Left ventricle myocardium superior (tissue), 1 donor: Measurements from ENCODE around the gene TH. TPM values are rescaled to one million over a fixed set of nuclear protein-coding genes. Genes with fewer than 3 reads are reported as not detected.
"Not testable (repeated sequence)": the region's sequence is repeated elsewhere in the genome, so short reads cannot be mapped to it uniquely, and the experiment has no call there.

Source experiments
- ATAC-seq: fragments of 200-7000 bp; cut with Tn5 transposase; one replicate; pipeline ENCODE4 v1.9.1; 2020; ENCODE audit warnings: mild to moderate bottlenecking, moderate library complexity
- DNase-seq: peaks from one replicate; pipeline ENCODE4 v3.0.0-alpha.2; 2020
- intact Hi-C: fragments of 100-400 bp; cut with micrococcal nuclease; formaldehyde crosslinking; loops from one replicate; pipeline ENCODE4 v1.11.0; 2022
- total RNA-seq: library from RNA; stranded (reverse); fragmentation: NEBNext Ultra II Directional; extraction: Animal tissue kit (Norgen Biotek cat#: 25700); gene quantifications from one replicate; pipeline ENCODE4 v1.2.1, GENCODE V29; 2021
- donor health status: DM: no; HTN: yes; CAD: no; lungs with severe emphysema.

The TH gene
- total RNA-seq, 1 donor from 2014 or later: not detected

DNA sequence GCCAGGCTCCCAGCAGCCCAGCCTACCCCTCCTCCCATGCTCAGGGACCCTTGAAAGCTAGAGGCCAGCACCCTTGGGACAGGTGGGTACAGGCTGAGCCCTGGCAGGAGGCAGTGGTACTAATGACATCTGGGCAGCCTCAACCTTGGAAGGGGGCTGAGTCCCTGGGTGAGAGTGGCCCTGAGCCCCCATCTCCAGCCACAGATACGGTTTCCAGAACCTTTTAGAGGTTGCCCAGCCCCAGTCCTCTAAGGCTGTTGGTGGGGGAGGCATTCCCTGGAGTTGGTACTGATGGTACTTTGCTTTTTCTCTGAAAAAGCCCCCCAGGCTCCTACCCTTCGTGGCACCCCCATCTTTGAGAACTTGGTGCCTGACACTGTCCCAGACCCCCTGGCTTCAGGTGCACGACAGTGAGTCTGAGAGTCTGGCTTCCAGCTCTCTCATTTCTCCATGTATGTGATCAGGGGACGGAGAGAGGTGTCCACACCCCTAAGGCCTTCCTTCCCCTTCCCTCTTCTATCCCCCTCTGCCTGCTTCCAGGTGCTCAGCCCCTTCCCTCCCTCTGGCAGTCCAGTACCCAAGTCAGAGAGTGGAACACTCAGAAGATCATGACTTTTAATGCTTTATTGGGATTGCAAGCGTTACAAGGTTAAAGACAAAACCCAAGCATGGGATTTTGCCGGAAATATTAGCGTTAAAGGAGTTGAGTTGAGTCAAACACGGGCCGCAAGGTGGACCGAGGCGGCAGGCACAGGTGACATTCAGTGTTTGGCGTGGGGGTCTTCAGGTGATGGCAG lies 42.9 kb downstream of the TH start:
- DNase-seq: peak; percentile 11
- ATAC-seq: no peak
- intact Hi-C loops: no loop called here

DNA sequence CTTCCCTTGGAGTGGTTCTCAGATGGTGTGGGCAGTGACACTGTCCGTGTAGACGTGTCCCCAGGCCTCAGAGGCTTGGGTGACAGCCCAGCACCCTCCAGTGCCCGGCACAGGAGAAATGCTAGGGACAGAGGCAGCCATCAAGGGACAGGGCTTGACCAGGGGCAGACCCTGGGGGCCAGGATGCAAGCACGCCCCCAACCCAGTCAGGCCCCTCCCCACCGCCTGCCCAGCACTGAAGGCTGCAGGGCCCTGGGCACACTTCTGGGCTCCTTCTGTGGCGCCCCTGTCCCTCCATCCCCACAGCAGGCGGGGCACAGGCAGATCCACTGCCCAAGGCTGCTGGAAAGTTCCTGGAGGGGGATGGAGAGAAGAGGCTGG lies 43.5 kb downstream of the TH start:
- DNase-seq (no peak), ATAC-seq (no peak)
- intact Hi-C loops: no loop called here

DNA sequence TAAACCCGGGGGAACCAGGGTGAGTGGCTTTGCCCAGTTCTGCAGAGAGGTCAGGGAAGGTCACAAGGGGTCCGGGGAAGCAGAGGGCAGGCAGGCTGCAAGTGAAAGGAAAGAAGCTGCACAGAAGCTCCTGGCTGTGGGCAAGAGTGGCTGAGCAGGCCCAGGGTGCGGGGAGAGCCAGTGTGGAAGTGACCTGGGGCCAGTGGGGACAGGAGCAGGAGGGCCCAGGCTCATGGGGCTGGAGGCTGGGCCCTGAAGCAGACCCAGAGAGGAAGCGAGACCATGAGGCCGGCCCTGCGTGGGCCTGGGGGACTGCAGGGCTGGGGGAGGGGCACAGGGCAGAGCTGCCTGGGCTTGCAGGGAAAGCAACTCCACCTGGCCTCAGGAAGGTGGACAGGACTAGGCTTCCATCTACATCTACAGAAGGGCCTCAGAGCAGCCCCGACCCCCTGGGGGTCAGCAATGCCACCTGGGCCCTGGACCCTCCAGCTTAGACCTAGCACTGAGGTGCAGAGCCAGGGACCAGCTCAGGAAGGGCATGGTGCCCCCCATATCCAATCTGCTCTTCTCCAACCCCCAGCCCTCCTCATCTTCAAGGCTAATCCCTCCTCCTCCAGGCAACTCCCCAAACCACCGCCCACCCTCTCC lies 44.0 kb downstream of the TH start:
- DNase-seq (peak; percentile 12), ATAC-seq (no peak)
- intact Hi-C loops: no loop called here

DNA sequence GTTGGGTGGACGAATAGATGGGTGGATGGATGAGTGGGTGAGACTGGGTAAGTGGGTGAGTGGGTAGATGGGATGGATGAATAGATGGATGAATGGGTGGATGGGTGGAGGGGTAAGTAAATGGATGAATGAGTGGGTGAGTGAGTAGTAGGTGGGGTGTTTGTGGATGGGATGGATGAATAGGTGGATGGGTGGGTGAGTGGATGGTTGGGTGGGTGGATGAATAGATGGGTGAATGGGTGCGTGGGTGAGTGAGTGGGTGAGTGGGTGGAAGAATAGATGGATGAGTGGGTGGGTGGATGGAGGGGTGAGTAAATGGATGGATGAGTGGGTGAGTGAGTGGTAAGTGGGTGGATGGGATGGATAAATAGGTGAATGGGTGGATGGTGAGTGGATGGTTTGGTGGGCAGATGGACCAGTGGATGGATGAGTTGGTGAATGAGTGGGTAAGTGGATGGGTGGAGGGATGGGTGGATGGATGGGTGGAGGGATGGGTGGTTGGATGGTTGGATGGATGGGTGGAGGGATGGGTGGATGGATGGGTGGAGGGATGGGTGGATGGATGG lies 45.0 kb downstream of the TH start:
- intact Hi-C loops: no loop called here
- no peak for DNase-seq
- no peak for ATAC-seq

DNA sequence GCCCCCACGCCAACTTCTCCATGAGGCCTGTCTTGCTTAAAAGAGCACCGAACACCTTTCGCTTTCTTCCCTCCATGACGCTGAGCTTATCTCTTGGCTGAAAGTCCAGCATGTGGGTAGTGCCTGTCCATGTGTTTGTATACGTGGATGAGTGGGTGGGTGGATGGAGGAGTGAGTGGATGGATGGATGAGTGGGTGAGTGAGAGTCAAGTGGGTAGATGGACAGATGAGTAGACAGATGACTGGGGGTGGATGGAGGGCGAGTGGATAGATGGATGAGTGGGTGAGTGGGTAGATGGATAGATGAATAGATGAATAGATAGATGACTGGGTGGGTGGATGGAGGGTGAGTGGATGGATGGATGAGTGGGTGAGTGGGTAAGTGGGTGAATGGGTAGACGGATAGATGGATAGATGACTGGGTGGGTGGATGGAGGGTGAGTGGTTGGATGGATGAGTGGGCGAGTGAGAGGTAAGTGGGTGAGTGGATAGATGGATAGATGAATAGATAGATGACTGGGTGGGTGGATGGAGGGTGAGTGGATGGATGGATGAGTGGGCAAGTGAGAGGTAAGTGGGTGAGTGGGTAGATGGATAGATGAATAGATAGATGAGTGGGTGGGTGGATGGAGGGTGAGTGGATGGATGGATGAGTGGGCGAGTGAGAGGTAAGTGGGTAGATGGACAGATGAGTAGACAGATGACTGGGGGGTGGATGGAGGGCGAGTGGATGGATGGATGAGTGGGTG lies 46.7 kb downstream of the TH start:
- ATAC-seq, intact Hi-C loops, DNase-seq: not testable (repeated sequence)

DNA sequence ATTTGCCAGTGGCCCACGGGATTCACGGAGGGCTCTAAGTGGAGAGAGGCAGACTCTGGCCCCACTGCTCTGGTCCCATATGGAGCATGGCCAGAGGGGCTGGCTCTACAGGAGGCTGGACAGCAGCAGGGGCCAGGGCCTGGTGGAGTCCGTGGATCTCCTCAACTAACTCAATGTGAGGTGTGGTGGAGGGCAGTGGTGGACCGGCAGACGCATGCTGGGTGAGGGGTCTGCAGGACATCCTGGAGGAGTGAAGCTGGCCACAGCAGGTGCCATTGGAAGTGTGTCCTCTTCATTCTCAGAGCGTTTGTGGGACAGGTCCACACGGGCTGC lies 48.0 kb downstream of the TH start:
- DNase-seq (no peak), ATAC-seq (no peak)
- intact Hi-C loops: no loop called here

DNA sequence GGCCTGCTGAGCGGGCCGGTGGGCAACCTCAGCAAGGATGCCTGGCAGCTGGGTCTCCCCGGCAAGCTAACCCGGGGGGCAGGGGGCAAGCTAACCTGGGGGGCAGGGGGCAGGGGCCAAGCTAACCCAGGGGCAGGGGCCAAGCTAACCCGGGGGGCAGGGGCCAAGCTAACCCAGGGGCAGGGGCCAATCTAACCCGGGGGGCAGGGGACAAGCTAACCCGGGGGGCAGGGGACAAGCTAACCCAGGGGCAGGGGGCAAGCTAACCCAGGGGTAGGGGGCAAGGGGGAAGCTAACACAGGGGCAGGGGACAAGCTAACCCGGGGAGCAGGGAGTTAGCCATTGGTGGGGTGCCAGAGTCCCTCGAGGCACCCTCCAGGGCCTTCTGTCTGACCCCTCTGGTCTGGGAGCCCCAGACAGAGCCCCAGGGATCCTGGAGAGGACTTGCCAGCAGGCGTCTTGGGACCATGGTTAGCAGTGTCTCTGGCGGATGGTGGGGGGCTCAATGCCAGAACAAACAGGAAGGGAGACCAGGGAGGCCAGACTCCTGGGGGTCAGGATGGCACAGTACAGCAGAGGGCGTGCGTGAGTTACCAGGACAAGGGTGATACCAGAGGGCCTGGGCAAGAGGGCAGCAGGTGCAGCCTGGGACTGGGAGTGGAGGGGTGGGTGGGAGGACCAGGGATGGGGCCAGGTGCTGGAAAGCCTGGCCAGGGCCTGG lies 48.5 kb downstream of the TH start:
- DNase-seq (no peak), ATAC-seq (no peak)
- intact Hi-C loops: no loop called here

DNA sequence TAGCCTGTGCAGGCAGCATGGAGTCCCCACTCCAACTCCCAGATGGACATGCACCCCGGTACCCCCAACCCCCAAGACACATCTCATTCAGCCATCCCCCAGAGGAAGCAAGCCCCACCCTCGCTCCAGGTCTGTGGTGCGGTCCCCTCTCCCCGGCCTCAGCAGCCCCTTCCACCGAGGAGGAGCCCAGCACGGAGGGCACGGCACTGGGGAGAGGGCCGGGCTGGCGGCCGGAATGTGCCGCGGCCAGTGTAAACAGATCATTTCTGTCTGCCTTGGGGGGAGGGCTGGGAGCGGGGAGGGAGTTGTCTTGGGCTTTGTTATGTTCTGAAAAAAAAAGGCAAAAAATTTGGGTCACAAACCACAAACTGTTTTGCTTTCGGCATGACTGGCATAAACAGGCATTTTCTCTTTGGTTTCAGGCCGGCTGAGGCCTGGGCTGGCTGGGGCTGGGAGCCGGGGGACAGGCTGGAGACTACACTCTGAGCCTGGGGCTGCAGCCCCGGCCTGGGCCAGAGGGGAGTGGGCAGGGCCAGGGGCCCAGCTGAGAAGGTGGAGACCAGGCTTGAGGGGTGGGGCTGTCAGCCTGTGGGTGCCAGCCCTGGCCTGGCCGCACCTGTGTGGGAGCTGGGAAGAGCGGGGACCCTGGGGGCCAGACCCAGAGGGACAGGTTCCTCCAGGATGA lies 49.3 kb downstream of the TH start:
- ATAC-seq (no peak), DNase-seq (no peak)
- intact Hi-C loops: no loop called here

DNA sequence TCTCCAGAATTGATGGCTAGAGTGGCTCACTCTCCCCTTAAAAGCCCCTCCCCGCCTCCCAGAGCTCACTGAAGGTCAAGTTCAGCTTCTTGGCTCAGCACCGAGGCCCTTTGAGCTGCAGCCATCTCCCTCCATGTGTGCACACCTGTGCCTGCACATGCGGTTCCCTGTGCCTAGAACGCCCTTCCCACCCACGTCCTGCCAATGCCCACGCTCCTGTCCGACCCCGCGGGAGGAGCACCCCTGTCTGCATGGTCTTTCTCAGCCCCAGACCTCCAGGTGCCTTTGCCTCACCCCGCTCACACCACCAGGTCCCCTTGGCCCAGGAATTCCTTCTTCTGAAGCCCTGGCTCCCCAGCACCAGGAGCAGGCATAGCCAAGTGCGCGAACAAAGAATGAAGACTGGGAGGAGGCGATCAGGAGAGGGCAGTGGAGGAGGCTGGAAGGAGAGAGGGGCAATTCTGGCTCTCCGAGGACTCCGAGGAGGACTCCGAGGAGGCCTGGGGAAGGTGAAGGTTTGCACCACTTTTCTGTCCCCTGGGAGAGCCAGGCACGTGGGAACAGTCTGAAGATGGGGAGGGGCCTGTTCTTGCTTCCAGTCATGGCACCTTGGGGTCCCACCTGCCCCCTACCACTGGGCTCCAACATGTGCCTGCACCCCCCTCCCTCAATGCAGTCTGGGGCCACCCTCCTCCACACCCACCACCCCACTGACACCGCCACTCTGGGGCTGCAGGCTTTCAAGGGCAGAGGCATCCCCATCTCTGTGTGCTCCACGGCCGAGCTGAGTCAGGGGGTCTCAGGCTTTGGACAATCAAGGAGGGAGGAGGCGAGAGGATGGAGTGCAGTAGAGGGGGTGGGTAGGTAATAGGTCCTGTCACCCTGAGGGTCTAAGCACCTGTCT lies 50.1 kb downstream of the TH start:
- ATAC-seq: no peak
- intact Hi-C loops: no loop called here
- DNase-seq: no peak

DNA sequence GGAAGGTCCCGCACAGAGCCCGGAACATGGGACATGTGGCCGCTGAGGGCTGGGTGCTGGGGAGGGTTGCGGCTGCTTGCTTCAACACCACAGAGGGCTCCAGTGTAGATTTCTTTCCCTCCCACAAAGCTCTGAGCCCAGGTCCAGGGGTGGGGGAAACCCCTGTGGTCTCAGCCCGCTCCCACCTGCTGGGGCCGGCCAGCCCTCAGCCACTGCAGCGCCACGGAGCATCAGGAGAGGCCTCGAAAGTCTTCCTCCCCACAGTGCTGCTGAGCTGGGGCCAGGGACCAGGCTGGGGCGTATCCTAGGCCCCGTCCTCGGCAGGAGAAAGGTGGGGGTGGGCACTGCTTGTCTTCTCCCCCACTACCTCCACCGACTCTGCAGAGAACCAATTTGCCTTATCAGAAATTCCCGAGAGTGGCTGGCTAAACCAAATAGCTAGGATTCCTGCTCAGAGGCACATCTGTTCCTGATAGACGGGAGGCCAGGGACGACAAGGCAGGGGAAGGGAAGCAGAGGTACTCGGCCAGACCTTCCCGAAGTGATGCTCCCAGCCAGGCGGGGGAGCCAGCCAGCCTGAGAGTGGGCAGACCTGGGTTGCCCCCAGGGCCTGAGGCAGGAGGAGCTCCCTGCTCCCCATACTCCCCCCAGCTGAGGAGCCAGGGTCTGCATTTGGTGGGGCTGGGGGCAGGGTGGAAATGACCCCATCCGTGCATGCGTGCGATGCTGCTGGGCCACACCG lies 51.1 kb downstream of the TH start:
- ATAC-seq (no peak), DNase-seq (no peak)
- intact Hi-C loops: no loop called here

DNA sequence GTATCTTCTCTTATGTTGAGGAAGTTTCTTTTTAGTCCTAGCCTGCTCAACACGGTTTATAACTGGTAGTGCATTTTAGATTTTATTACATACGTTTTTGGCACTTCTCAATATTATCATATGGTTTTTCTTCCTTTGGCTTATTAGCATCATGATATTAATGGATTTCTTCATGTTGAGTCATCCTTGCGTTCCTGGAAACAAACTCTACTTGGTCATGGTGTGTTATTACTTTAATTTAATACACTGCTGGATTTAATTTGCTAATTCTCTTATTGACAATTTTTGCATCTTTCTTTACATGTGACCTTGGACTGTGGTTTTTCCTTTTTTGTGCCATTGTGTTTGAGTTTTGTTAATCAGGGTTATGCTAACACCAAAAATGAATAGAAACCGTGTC lies 52.9 kb downstream of the TH start:
- ATAC-seq: no peak
- intact Hi-C loops: no loop called here
- DNase-seq: no peak

DNA sequence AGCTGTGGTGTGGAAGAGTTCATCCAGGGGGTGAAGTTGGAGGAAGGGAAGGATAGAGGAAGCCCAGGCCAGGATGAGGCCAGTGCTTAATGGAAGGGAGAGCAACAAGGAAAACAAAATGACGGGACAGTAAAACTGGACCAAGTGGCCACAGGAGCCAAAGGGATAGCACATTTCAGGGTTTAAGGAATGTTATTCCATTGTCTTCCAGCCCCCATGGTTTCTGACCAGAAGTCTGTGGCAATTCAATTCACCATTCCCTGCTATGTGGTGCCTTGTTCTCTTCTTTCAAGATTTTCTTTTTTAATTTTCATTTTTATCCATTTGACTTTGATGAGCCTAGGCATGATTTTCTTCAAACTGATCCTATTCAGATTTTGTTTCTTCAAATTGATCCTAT lies 54.9 kb downstream of the TH start:
- intact Hi-C loops: no loop called here
- DNase-seq (no peak), ATAC-seq (no peak)

DNA sequence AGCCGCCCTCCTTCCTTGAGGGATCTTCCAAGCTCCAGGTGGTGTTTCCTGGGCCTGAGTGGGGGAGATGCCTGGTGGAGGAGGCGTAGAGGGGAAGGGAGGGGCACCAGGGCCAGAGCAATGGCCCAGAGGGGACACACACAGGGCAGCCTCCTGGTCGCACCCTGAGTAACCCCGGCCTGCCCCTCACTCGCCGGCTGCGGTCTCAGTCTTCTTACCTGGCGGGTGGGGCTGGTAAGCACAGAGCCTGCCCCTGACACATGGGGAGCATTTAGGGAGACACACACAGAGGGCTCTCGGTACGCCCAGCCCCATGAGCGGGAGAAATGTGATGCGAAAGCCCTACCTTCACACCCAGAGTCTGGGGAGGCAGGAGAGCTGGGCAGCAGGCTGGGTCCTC lies 56.3 kb downstream of the TH start:
- DNase-seq: no peak
- intact Hi-C loops: no loop called here
- ATAC-seq: no peak

DNA sequence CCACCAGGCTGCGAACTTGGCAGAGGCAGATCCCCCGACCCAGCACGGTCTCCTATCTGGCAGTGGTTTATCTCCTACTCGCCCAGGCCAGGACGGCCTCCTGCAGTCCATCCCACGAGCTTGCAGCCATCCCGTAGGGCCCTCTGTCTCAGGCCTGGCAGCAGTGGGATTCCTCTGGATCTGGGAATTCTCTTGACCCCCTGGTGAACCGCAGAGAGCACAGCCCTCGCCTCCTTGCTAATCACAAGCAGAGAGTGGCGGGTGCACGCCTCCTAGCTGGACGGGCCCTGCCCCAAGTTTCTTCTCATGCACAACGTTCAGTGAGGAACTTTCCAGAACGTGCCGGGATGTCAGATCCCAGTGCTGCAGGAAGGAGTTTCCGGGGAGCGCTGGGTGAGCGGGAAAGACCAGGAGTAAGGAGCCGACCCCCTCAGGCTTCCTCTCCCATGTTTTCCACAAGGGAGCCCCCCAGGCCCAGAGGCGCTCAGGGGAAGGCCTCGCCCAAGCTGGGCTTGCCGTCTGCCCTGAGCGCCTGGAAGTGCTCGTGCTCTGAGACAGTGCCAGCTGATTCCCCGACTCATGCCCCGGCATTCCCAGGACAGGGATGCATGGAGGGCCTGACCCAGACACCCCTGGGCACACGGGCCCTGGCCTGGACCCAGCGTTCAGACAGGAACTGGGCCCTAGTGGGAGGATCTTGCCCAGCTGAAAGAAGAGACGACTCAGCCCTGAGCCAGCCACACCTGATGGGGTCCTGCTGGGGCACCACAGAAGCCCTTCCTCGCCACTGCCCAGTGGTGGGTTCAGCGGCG lies 57.0 kb downstream of the TH start:
- DNase-seq (no peak), ATAC-seq (no peak)
- intact Hi-C loops: no loop called here
